Activated T-cell treated with anti-CD3 and anti-CD28 coated beads for 48 hours (primary cell): ENCODE results near the gene SSC5D.
"Not testable (repeated sequence)": the region's sequence is repeated elsewhere in the genome, so short reads cannot be mapped to it uniquely, and the experiment has no call there.

Source experiments
- DNase-seq: peaks from one replicate; pipeline ENCODE4 v3.0.0-alpha.2; 2020; ENCODE audit warnings: low read depth

Gene SSC5D

GRCh38 chr19:55486971-55487923 is 989 bp upstream of the SSC5D start:
- peak; percentile 56 for DNase-seq

- DNase-seq: no peak
Observed at GRCh38 chr19:55488986-55489710, 912 bp downstream of the SSC5D start.

GRCh38 chr19:55489711-55490477 is 1.7 kb downstream of the SSC5D start:
- DNase-seq: no peak

- DNase-seq: no peak
Observed at GRCh38 chr19:55490478-55491432, 2.5 kb downstream of the SSC5D start.

GRCh38 chr19:55491546-55492360 is 3.5 kb downstream of the SSC5D start:
- DNase-seq: no peak

GRCh38 chr19:55492362-55492944 is 4.2 kb downstream of the SSC5D start:
- no peak for DNase-seq

- no peak for DNase-seq
Observed at GRCh38 chr19:55493052-55493644, 4.9 kb downstream of the SSC5D start.

GRCh38 chr19:55493645-55494171 is 5.5 kb downstream of the SSC5D start:
- no peak for DNase-seq

GRCh38 chr19:55494172-55494761 is 6.0 kb downstream of the SSC5D start:
- no peak for DNase-seq

- DNase-seq: no peak
Observed at GRCh38 chr19:55495646-55496349, 7.6 kb downstream of the SSC5D start.

GRCh38 chr19:55496820-55497219 is 8.6 kb downstream of the SSC5D start:
- DNase-seq: not testable (repeated sequence)

- DNase-seq: no peak
Observed at GRCh38 chr19:55497763-55498162, 9.5 kb downstream of the SSC5D start.

- DNase-seq: no peak
Observed at GRCh38 chr19:55498246-55498840, 10.1 kb downstream of the SSC5D start.

GRCh38 chr19:55500368-55500952 is 12.2 kb downstream of the SSC5D start:
- no peak for DNase-seq

GRCh38 chr19:55502197-55502952 is 14.1 kb downstream of the SSC5D start:
- DNase-seq: no peak

GRCh38 chr19:55503157-55503501 is 14.9 kb downstream of the SSC5D start:
- DNase-seq: no peak
